Panc1 (cell line): Measurements from ENCODE around the gene PGS1. TPM values are rescaled to one million over a fixed set of nuclear protein-coding genes. Genes with fewer than 3 reads are reported as not detected.

Experiments used
- ATAC-seq: fragments of 200-7000 bp; cut with Tn5 transposase; 2 replicates; pipeline ENCODE4 v1.9.1; 2020; ENCODE audit warnings: mild to moderate bottlenecking, moderate library complexity
- BruUV-seq: library from RNA; stranded (reverse); fragments of 400-500 nt; replicated peaks from 2 replicates; lab custom pipeline; 2021; lab: Mats Ljungman, UMichigan
- CTCF ChIA-PET: fragments of 300-600 bp; sonication (Branson Sonifier 250); formaldehyde crosslinking; loops from one replicate; lab custom pipeline; 2022; ENCODE audit warnings: antibody characterized with exemption; lab: Charles Lee
- POLR2A ChIA-PET: fragments of 300-600 bp; sonication (Branson Sonifier 250); formaldehyde crosslinking; loops from one replicate; lab custom pipeline; 2022; ENCODE audit warnings: antibody characterized with exemption; lab: Charles Lee
- DNase-seq: peaks from one replicate; pipeline ENCODE4 v3.0.0-alpha.2; 2010; ENCODE audit warnings: low read depth, low spot score
- H3K27ac ChIP-seq: 2 replicates; pipeline ENCODE4 v1.5.1; 2011; ENCODE audit warnings: mild to moderate bottlenecking, low read length, inconsistent platforms
- H3K27me3 ChIP-seq: fragments of 200-500 bp; sonication (Bioruptor generic); 2 replicates; pipeline ENCODE4 v1.6.0; 2014; ENCODE audit warnings: low read length, inconsistent platforms; ENCODE audit not compliant: control insufficient read depth, insufficient read depth
- H3K36me3 ChIP-seq: fragments of 200-500 bp; sonication (Bioruptor generic); 2 replicates; pipeline ENCODE4 v1.5.1; 2014; ENCODE audit warnings: inconsistent platforms, mild to moderate bottlenecking, low read length, moderate library complexity; ENCODE audit not compliant: control insufficient read depth, insufficient read depth
- H3K4me1 ChIP-seq: 2 replicates; pipeline ENCODE4 v1.5.1; 2011; ENCODE audit warnings: inconsistent platforms, mild to moderate bottlenecking, low read length, moderate library complexity; ENCODE audit not compliant: control insufficient read depth, insufficient read depth
- H3K4me3 ChIP-seq, 2 experiments: 2 replicates each; pipeline ENCODE4 v1.5.1; 2011 to 2012; ENCODE audit warnings: low read depth in 2 of 2, low read length in 2 of 2, mild to moderate bottlenecking in 2 of 2, inconsistent platforms in 1 of 2, moderate library complexity in 1 of 2
- H3K9me3 ChIP-seq: fragments of 200-500 bp; sonication (Bioruptor generic); 2 replicates; pipeline ENCODE4 v1.5.1; 2014; ENCODE audit warnings: low read depth, mild to moderate bottlenecking, inconsistent platforms, low read length, moderate library complexity; ENCODE audit not compliant: control insufficient read depth, insufficient read depth
- POLR2AphosphoS5 ChIP-seq: IDR thresholded peaks from 2 replicates; pipeline ENCODE4 v1.6.1; 2012; ENCODE audit warnings: mild to moderate bottlenecking, low read depth, low read length, moderate library complexity
- SIN3A ChIP-seq: IDR thresholded peaks from 2 replicates; pipeline ENCODE4 v1.6.1; 2012; ENCODE audit warnings: low read depth, mild to moderate bottlenecking, low read length, moderate library complexity, borderline replicate concordance; ENCODE audit not compliant: insufficient read depth
- TCF7L2 ChIP-seq: IDR thresholded peaks from 2 replicates; pipeline ENCODE4 v1.6.1; 2011; ENCODE audit warnings: mild to moderate bottlenecking, low read depth, low read length, inconsistent platforms
- in situ Hi-C: cut with HindIII; loops from 2 replicates; pipeline ENCODE4 v1.10.0; 2016; ENCODE audit warnings: low sequenced_read_pairs, low pct_unique_long_range_greater_than_20kb
- intact Hi-C: fragments of 100-400 bp; cut with micrococcal nuclease; formaldehyde crosslinking; loops from one replicate; pipeline ENCODE4 v1.10.0; 2022; ENCODE audit not compliant: unreplicated experiment
- total RNA-seq: library from RNA; stranded (reverse); gene quantifications from one replicate; pipeline ENCODE4 v1.2.1, GENCODE V29; 2021; ENCODE audit not compliant: unreplicated experiment
- TF ChIP-seq, protein P1 (sequence below), 2 experiments: IDR thresholded peaks; 2 replicates each; pipeline ENCODE4 v1.6.1; 2011 to 2012; ENCODE audit warnings: low read depth in 2 of 2, control low read depth in 1 of 2, low read length in 1 of 2, mild to moderate bottlenecking in 1 of 2, moderate library complexity in 1 of 2; ENCODE audit not compliant: insufficient read depth in 1 of 2
- TF ChIP-seq, protein P2 (sequence below): fragments of 450-650 bp; IDR thresholded peaks from 2 replicates; pipeline ENCODE4 v1.5.1; 2017; ENCODE audit warnings: mild to moderate bottlenecking

PGS1 gene
- total RNA-seq, 1 experiment from 2014 or later: 47.5 TPM

DNA sequence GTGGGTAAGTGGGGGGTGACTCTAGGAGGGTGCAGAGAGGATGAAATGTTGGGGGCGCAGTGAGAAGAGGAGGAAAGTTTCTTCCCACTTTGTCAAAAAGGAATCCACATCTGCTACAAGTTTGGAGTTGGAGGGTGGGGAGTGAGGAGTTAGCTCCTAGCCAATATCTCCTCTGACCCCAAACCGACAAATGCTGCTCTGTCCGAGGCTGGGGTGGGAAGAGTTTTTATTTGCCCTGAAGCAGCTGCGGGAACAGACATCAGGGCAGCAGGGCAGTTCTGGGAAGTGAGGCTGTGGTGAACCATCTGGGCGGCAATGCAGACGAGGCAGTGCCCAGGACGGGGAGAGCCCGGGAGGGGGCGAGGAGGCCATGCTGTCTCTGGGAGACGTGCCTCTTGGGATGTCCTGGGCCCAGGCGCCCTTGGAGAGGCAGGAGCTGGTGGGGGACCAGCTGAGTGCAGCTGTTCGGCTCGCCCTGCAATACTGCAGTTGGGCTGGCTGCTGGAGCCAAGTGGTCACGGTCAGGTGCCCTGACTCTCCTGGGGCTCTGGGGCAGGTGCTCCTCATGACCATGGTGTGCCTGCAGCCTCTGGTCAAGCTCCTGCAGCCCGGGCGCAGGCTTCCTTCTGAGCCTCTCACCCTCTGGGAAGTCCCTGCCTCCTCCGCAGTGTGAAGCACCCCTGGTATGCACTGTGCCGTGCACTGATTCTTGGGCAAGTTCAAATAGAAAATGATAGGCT lies 12.2 kb upstream of the PGS1 start:
- DNase-seq (no peak), ATAC-seq (peak; percentile 35; the same call in 1 of the 2 replicates)
- peak overlapping the region; percentile 60 for H3K27ac ChIP-seq
- H3K36me3 ChIP-seq: no peaks in the 10 kb centered on the region
- BruUV-seq: no TSS peak
- intact Hi-C loops: no loop called here
- H3K27me3 ChIP-seq: no peaks in the 10 kb centered on the region
- no peak for TF ChIP-seq POLR2AphosphoS5
- TF ChIP-seq, protein P1, sequence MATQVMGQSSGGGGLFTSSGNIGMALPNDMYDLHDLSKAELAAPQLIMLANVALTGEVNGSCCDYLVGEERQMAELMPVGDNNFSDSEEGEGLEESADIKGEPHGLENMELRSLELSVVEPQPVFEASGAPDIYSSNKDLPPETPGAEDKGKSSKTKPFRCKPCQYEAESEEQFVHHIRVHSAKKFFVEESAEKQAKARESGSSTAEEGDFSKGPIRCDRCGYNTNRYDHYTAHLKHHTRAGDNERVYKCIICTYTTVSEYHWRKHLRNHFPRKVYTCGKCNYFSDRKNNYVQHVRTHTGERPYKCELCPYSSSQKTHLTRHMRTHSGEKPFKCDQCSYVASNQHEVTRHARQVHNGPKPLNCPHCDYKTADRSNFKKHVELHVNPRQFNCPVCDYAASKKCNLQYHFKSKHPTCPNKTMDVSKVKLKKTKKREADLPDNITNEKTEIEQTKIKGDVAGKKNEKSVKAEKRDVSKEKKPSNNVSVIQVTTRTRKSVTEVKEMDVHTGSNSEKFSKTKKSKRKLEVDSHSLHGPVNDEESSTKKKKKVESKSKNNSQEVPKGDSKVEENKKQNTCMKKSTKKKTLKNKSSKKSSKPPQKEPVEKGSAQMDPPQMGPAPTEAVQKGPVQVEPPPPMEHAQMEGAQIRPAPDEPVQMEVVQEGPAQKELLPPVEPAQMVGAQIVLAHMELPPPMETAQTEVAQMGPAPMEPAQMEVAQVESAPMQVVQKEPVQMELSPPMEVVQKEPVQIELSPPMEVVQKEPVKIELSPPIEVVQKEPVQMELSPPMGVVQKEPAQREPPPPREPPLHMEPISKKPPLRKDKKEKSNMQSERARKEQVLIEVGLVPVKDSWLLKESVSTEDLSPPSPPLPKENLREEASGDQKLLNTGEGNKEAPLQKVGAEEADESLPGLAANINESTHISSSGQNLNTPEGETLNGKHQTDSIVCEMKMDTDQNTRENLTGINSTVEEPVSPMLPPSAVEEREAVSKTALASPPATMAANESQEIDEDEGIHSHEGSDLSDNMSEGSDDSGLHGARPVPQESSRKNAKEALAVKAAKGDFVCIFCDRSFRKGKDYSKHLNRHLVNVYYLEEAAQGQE (IDR thresholded peaks at IDR 0.05; ENCODE audit: insufficient read depth in 1 of 2, low read depth in 2 of 2, low read length in 1 of 2): no peak
- TF ChIP-seq TCF7L2: no peak
- TF ChIP-seq, protein P2, sequence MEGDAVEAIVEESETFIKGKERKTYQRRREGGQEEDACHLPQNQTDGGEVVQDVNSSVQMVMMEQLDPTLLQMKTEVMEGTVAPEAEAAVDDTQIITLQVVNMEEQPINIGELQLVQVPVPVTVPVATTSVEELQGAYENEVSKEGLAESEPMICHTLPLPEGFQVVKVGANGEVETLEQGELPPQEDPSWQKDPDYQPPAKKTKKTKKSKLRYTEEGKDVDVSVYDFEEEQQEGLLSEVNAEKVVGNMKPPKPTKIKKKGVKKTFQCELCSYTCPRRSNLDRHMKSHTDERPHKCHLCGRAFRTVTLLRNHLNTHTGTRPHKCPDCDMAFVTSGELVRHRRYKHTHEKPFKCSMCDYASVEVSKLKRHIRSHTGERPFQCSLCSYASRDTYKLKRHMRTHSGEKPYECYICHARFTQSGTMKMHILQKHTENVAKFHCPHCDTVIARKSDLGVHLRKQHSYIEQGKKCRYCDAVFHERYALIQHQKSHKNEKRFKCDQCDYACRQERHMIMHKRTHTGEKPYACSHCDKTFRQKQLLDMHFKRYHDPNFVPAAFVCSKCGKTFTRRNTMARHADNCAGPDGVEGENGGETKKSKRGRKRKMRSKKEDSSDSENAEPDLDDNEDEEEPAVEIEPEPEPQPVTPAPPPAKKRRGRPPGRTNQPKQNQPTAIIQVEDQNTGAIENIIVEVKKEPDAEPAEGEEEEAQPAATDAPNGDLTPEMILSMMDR: no peak
- no peak for TF ChIP-seq SIN3A
- peaks cover 34% of the 10 kb centered on the region for H3K4me1 ChIP-seq
- H3K4me3 ChIP-seq: no peak overlapping the region
- ChIA-PET POLR2A (no interaction called here), CTCF (no interaction called here)
- in situ Hi-C loops: no loop called here
- H3K9me3 ChIP-seq: no peaks in the 10 kb centered on the region

DNA sequence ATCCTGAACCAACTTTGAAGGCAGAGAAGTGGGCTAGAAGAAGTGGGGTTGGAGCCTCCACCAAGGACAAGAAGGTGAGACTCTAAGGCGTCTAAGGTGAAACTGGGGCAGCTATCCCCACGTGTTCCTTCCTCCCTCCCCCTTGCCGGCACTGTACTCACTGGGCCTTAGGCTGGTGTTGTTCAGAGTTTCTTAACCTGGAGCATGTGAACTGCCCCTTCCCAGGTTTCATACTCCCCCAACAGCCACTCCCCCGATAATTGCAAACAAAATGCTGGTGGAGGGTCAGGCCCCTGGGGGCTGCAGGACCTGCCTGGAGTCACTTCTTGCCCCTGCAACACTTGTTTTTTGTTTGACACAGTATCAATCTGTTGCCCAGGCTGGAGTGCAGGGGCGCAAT lies 11.3 kb upstream of the PGS1 start:
- in situ Hi-C loops (no loop called here), intact Hi-C loops (no loop called here)
- H3K9me3 ChIP-seq: no peaks in the 10 kb centered on the region
- POLR2A ChIA-PET: interaction anchor here (0.6 kb wide), 2 partner anchors 46 to 299 kb away, joined by 3 read pairs; no protein-coding TSS in a partner anchor
- DNase-seq (no peak), ATAC-seq (no peak)
- H3K27ac ChIP-seq: no peak overlapping the region
- peaks cover 33% of the 10 kb centered on the region for H3K4me1 ChIP-seq
- no peaks in the 10 kb centered on the region for H3K36me3 ChIP-seq
- H3K4me3 ChIP-seq: no peak overlapping the region
- BruUV-seq: no TSS peak
- CTCF ChIA-PET: no interaction called here
- no peak for TF ChIP-seq POLR2AphosphoS5
- TF ChIP-seq, protein P1 (IDR thresholded peaks at IDR 0.05; ENCODE audit: insufficient read depth in 1 of 2, low read depth in 2 of 2, low read length in 1 of 2): no peak
- TF ChIP-seq SIN3A: no peak
- TF ChIP-seq, protein P2: no peak
- no peaks in the 10 kb centered on the region for H3K27me3 ChIP-seq
